ENCODE measurements around the gene SLC22A23.

Gene SLC22A23

DNA sequence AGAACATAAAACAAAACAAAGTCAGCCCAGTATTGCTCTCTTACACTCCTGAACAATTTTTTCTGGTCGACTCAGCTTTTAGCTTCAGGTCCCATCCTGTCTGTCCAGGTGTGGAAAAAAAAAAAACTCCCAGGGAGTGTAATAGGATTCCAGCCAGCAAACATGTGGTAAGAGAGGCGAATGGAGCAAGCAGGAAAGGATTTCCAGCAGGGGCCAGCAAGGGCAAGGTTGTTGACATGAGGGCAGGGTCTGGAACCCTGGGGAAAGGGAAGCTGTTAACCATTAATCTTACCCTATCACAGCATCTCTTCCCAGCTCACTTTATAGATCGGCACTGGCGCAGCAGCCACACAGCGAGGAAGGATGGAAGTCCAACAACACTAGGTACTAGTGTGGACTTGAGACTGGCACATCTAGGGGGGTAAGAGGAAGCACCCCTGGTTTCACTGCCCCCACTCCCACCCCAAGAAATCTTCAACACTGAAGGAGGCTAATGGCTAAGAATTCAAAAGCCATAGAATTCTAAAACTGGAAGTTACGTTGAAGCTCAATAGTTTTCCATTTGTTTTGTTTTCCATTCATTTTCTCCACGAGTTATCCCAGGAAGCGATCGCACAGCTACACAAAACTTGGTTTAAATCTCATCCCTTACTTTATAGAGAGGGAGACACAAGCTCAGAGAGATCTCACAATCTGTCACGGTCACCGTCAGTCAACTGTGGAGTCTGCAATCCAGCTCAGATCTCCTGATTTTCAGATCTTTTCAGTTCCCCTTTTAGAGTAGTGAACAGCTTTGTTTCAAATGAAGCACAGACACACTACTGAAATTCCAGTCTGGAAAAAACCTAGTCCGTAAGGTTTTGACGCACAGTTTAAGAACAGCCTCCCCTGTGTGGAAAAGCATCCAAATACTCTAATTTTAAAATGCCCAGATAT is 53.3 kb downstream of the SLC22A23 start:
- no peak overlapping the region for H3K27ac Mint-ChIP-seq
- DNase-seq, result no peak
- H3K9me3 Mint-ChIP-seq, result no peaks in the 10 kb centered on the region
- H3K27me3 Mint-ChIP-seq, result no peaks in the 10 kb centered on the region
- no peak overlapping the region for H3K4me3 Mint-ChIP-seq
- CTCF ChIA-PET, result no interaction called here
- H3K36me3 Mint-ChIP-seq, result no peaks in the 10 kb centered on the region
- H3K4me1 Mint-ChIP-seq, result no peaks in the 10 kb centered on the region

DNA sequence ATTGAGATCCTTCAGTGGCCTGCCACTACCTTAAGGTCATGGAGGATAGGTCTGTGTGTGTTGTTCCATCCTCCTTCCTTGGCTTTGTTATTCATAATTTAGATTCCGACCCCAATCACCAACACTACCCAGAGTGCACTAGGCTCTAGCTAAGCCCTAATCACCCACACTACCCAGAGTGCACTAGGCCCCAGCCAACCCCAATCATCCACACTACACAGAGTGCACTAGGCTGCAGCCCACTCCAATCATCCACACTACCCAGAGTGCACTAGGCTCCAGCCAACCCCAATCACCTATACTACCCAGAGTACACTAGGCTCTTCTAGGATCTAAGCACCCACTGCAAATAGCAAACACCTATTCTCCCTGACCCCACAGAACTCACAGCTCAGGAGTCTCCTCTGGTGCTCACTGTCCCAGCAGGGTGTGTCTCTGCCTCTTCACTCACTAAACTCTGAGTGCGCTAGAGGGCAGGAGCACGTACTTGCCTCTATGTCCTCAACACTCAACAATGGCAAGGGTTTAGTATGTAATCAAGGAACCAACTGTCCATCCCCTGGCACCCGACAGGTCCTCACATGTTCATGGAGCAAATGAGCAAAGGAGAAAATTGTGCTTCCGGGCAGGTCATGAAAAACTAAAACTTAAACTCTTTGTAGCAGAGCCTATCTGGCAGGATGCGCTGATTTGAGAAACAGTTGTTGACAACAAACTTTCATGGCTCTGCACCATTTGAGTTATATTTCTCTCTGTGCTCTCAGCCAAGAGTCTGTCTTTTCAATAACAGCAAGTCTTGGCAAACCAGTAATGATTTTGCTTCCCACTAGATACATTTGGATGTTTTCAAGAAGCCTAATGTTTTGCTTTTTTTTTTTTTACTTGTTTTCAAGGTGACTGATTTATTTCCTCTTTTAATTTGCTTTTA is 54.3 kb downstream of the SLC22A23 start:
- Mint-ChIP-seq H3K27ac (no peak overlapping the region), H3K4me3 (no peak overlapping the region), H3K4me1 (no peaks in the 10 kb centered on the region), H3K36me3 (no peaks in the 10 kb centered on the region), H3K9me3 (no peaks in the 10 kb centered on the region), H3K27me3 (no peaks in the 10 kb centered on the region)
- CTCF ChIA-PET, result interaction anchor here (1.6 kb wide), 1 partner anchor 9 kb away, joined by 4 read pairs; no protein-coding TSS in a partner anchor
- no peak for DNase-seq

DNA sequence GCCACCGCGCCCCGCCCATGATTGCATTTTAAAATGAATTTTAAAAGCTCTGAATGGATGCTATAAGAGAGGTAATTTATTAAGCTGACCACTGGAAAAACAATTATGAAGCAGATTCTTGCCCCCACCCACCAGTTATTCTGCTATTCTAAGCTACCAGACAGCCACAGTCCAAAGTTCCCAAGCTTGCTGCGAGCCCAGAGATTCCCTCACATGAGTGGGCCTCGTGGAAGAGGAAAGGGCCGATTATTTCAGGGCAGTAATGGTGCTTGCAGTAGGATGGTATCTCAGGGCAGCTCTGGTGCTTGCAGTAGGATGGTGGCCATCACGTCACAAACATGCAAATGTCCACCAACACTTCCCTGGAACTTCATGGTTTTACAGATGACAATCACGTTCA is 56.7 kb downstream of the SLC22A23 start:
- Mint-ChIP-seq H3K36me3 (no peaks in the 10 kb centered on the region), H3K4me1 (no peaks in the 10 kb centered on the region), H3K4me3 (no peak overlapping the region), H3K9me3 (no peaks in the 10 kb centered on the region), H3K27ac (no peak overlapping the region), H3K27me3 (no peaks in the 10 kb centered on the region)
- CTCF ChIA-PET, result no interaction called here
- DNase-seq, result no peak

DNA sequence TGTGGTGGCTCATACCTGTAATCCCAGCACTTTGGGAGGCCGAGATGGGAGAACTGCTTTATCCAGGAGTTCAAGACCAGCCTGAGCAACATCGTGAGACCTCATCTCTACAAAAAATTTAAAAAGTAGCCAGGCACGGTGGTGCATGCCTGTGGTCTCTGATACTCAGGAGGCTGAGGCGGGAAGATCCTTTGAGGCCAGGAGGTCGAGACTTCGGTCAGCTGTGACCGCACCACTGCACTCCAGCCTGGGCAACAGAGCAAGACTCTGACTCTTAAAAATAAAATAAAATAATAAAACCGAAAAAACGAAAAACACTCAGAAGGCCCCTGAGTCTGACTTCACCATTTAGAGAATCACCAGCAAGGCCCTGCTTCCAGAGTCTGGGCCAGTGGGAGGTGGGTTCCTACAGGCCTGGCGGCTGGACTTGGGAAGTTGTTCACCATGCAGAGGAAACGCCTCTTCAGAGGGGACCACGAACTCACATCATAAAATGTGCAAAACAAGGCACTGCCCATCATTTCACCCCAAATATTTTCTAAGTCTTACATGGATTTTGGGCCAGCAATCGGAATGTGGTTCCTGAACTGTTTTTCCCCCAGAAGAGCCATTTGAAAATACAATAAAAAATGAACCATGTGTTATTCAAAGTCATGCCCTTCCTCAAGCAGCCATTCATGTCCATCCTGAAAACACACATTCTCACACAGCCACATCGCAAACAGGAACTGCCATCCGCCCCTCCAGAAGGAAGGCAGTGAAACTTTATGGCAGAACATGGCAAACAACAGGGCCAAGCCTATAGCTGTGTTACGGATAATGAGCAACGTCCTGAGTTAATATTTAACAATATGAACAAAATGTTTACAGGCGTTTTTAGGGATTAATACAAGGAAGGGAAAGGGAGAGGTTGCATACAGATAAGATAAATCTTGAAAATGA is 57.8 kb downstream of the SLC22A23 start:
- Mint-ChIP-seq H3K36me3 (no peaks in the 10 kb centered on the region), H3K27me3 (no peaks in the 10 kb centered on the region), H3K9me3 (no peaks in the 10 kb centered on the region), H3K27ac (no peak overlapping the region), H3K4me1 (no peaks in the 10 kb centered on the region), H3K4me3 (no peak overlapping the region)
- CTCF ChIA-PET, result no interaction called here
- DNase-seq, result no peak

DNA sequence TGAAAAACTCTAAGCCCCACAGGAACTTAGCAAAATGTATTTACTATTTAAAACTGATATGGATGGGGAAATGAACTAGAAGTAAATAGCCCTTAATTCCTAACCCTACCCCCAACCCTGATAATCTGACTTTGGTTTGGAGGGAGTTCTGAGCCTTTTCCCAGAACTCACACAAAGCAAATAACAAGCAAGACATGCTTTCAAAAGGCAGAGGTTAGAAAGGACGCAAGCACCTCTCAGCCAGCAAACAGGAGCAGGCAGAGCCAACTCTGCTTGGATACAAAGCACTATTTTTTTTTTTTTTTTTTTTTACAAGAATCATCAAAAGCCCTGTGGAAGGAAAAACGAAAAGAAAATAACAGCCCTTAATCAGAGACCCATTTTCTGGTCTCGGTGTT is 58.7 kb downstream of the SLC22A23 start:
- H3K36me3 Mint-ChIP-seq, result no peaks in the 10 kb centered on the region
- H3K27me3 Mint-ChIP-seq, result no peaks in the 10 kb centered on the region
- H3K4me3 Mint-ChIP-seq, result no peak overlapping the region
- no peaks in the 10 kb centered on the region for H3K4me1 Mint-ChIP-seq
- no peak for DNase-seq
- CTCF ChIA-PET, result no interaction called here
- H3K9me3 Mint-ChIP-seq, result no peaks in the 10 kb centered on the region
- H3K27ac Mint-ChIP-seq, result no peak overlapping the region

DNA sequence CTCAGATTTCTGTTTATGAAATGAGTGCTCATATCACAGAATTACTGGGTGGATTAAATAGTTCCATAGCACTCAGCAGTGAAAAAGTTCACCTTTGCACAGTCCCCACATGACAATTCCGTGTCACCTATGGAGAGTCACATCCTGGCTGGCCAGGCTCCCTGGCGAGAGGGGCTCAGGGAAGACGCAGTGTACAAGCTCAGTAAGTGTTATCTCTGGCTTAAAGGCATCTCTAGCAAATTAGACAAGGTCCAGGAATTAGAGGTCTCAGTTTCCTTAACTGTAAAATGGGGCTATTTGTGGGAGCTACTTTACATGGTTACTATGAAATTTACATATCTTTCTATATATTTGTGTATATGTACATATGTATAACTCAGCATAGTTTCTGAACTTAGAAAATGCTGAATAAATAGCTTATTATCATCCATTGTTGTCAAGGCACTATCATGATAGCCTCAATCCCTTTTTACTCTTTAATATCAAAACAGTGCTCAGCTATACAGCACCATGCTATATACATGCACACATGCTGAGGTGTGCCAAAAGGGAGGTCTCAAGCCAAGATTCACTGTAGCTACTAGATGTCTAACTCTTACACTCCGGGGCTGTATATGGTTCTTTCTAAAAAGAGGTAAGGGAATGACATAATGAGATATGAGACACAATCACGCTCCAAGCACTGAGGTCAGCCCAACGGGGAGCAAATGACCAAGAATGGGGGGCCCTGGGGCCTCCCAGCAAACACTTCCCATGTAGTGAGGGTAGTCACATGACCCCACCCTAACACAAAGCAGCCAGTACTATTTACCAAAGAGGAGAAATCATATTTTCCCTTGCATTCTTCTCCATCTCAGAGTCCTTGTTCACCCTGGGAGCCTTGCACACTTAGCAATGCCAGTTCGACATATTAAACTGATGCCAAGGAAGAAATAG is 59.4 kb downstream of the SLC22A23 start:
- DNase-seq, result no peak
- CTCF ChIA-PET, result interaction anchor here (1.1 kb wide), 1 partner anchor 13 kb away, joined by 3 read pairs; no protein-coding TSS in a partner anchor
- H3K36me3 Mint-ChIP-seq, result no peaks in the 10 kb centered on the region
- H3K4me3 Mint-ChIP-seq, result no peak overlapping the region
- H3K27me3 Mint-ChIP-seq, result no peaks in the 10 kb centered on the region
- H3K27ac Mint-ChIP-seq, result no peak overlapping the region
- H3K9me3 Mint-ChIP-seq, result no peaks in the 10 kb centered on the region
- H3K4me1 Mint-ChIP-seq, result no peaks in the 10 kb centered on the region

DNA sequence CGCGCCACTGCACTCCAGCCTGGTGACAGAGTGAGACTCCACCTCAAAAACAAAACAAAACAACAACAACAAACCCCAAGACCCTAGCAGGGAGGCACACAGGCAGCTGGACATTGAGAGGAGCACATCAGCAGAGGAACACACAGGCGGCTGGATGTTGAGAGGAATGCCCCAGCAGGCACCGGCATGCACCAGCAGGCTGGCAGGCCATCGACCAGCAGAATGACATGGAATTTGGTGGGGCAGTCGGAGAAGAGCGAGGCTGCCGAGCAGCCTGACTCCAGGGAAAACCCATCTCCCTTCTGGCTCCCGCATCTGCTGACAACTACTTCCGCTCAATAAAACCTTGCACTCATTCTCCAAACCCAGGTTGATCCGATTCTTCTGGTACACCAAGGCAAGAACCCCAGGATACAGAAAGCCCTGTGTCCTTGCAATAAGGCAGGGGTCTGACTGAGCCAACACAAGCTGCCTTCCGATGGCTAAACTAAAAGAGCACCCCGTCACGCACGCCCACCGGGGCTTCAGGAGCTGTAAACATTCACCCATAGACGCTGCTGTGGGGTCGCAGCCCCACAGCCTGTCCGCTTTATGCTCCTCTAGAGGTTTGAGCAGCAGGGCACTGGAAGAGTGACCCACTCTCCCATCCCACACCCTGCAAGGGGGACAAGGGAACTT is 60.2 kb downstream of the SLC22A23 start:
- no peak for DNase-seq
- H3K9me3 Mint-ChIP-seq, result no peaks in the 10 kb centered on the region
- H3K36me3 Mint-ChIP-seq, result no peaks in the 10 kb centered on the region
- no peaks in the 10 kb centered on the region for H3K27me3 Mint-ChIP-seq
- CTCF ChIA-PET, result interaction anchor here (1.1 kb wide), 1 partner anchor 14 kb away, joined by 3 read pairs; no protein-coding TSS in a partner anchor
- no peaks in the 10 kb centered on the region for H3K4me1 Mint-ChIP-seq
- H3K4me3 Mint-ChIP-seq, result no peak overlapping the region
- no peak overlapping the region for H3K27ac Mint-ChIP-seq

DNA sequence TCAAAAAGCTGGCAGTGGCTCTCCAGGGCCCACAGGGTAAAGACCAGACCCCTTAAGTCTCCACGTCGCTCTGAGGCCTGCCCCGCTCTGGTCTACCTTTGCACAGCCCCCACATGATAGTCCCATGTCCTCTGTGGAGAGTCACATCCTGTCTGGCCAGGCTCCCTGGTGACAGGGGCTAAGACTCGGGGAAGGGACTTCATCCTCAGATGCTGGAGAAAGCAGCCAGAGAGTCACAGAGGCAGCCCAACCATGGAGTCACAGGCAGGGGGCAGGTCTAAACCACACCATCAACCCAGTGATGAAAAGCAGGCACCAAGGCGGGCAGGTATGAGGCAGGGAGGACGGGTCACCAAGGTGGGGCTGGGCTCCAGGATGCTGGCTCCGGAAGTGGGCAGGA is 62.2 kb downstream of the SLC22A23 start:
- Mint-ChIP-seq H3K4me3 (no peak overlapping the region), H3K27ac (no peak overlapping the region), H3K36me3 (no peaks in the 10 kb centered on the region), H3K9me3 (no peaks in the 10 kb centered on the region), H3K4me1 (no peaks in the 10 kb centered on the region), H3K27me3 (no peaks in the 10 kb centered on the region)
- CTCF ChIA-PET, result no interaction called here
- no peak for DNase-seq

DNA sequence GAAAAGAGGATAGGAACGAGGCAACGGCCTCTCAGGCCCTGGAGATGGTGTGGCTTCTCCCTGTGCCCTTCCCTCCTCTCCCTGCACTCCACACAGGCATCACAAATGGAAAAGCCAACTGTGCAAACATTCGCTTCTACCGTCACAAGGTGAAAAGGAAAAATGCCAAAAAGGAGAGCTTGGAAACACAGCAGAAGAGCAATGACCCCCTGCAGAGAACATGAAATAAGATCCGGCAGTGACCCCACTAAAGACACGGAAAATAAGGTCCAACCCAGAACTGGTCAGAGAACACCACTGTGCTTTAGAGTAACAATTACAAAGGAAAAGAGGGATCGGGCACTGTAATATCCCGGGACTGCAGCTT is 63.0 kb downstream of the SLC22A23 start:
- H3K4me3 Mint-ChIP-seq, result no peak overlapping the region
- no peak for DNase-seq
- no peaks in the 10 kb centered on the region for H3K27me3 Mint-ChIP-seq
- H3K27ac Mint-ChIP-seq, result no peak overlapping the region
- no peaks in the 10 kb centered on the region for H3K9me3 Mint-ChIP-seq
- no peaks in the 10 kb centered on the region for H3K4me1 Mint-ChIP-seq
- no peaks in the 10 kb centered on the region for H3K36me3 Mint-ChIP-seq
- CTCF ChIA-PET, result no interaction called here

DNA sequence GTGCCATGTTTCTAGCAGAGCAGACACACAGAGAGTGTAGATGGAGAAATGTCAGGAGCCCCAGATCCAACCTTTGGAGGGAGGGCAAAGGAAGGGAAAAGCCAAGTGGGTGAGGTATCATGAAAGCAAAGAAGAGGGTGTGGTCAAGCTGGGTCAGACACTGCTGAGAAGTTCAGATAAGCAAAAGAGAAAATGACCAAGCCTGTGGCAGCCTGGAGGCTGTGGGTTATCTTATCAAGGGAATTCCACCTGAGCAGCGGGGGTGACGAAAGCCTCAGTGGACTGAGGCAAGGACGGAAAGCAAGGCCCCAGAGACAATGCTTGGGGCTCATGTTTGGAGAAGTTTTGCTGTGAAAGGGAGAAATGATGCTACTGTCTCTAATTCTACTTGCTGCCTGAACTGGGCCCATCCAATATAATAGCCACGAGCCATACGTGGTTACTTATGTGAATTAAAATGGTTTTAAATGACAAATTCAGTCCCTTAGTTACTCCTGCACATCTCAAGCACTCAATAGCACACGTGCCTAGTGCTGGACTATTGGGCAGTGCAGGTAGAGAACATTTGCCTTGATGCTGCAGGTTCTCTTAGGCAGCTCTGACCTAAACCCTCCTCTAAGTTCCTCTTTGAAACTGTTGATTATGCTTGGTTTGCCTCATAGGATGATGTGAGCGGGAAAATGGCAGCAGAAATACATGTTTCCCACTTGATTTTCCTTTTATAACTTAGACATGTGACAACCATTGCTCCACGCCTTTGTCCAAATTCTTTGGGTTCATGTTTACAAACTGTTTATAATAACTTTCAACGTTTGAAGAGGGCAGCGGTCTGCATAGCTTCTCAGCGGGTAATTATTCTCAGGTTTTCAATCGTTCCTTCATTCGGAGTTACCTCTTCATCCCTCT is 63.7 kb downstream of the SLC22A23 start:
- H3K9me3 Mint-ChIP-seq, result no peaks in the 10 kb centered on the region
- H3K36me3 Mint-ChIP-seq, result no peaks in the 10 kb centered on the region
- H3K4me3 Mint-ChIP-seq, result no peak overlapping the region
- CTCF ChIA-PET, result no interaction called here
- no peak overlapping the region for H3K27ac Mint-ChIP-seq
- DNase-seq, result no peak
- no peaks in the 10 kb centered on the region for H3K27me3 Mint-ChIP-seq
- no peaks in the 10 kb centered on the region for H3K4me1 Mint-ChIP-seq

DNA sequence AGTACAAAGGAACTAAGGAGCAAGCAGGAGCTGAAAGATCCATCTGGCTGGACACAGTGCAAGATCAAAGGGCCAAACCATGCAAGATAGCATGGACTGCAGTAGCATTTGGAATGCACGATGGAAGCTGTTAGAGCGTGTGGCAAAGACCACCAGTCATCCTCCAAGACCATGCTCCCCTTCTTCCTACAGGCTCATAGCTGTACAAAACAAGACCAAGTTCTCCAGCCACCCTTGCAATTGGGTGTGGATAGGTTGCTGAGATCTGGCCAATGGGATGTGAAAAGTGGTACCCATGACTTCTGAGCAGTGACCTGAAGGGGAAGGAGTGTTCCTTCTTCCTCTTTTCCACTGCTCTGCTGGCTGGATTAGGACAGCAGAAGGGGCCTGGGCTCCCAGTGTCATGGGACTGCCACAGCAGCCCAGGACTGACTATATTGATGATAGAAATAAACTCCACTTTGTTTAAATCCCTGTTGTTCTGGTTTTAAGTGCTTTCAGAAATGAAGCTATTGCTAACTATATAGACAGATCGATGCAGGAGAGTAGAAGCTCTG is 64.9 kb downstream of the SLC22A23 start:
- no peaks in the 10 kb centered on the region for H3K27me3 Mint-ChIP-seq
- no peak overlapping the region for H3K27ac Mint-ChIP-seq
- no peak overlapping the region for H3K4me3 Mint-ChIP-seq
- no peaks in the 10 kb centered on the region for H3K9me3 Mint-ChIP-seq
- H3K4me1 Mint-ChIP-seq, result no peaks in the 10 kb centered on the region
- H3K36me3 Mint-ChIP-seq, result no peaks in the 10 kb centered on the region
- CTCF ChIA-PET, result no interaction called here
- DNase-seq, result no peak

DNA sequence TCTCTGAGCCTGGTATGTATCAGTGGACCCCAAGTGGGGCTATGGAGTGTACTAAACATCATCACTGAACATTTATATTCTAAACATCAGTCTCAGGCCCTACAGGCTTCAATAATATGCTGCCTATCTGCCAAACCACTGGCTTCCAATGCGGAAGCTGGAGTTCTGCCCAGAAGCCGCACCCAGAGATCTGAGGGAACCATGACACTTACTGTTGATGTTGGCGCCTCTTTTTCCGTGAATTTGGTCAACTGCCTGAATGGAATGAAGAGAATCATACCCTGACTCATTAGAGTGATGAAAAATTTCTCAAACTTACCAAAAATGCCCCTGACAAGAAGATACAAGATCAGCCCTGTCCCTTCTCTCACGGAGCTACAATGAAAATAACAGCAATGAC is 66.2 kb downstream of the SLC22A23 start:
- no peak overlapping the region for H3K4me3 Mint-ChIP-seq
- no peaks in the 10 kb centered on the region for H3K36me3 Mint-ChIP-seq
- no peaks in the 10 kb centered on the region for H3K27me3 Mint-ChIP-seq
- CTCF ChIA-PET, result no interaction called here
- H3K4me1 Mint-ChIP-seq, result no peaks in the 10 kb centered on the region
- no peaks in the 10 kb centered on the region for H3K9me3 Mint-ChIP-seq
- DNase-seq, result no peak
- no peak overlapping the region for H3K27ac Mint-ChIP-seq
